KMS-11 (cell line): ENCODE measurements around the gene LMCD1.

ENCODE experiments used
- H2AFZ ChIP-seq: fragments of 200-600 bp; sonication (generic); 2 replicates; pipeline ENCODE4 v1.6.1; 2016; ENCODE audit warnings: antibody characterized with exemption, mixed run types, low read depth
- H3K27ac ChIP-seq: fragments of 200-600 bp; sonication (generic); 2 replicates; pipeline ENCODE4 v1.6.1; 2016; ENCODE audit warnings: mild to moderate bottlenecking, mixed run types
- H3K27me3 ChIP-seq: fragments of 200-600 bp; sonication (generic); 2 replicates; pipeline ENCODE4 v1.6.1; 2017; ENCODE audit warnings: mild to moderate bottlenecking, low read depth, mixed run types, moderate library complexity; ENCODE audit not compliant: insufficient read depth
- H3K36me3 ChIP-seq: fragments of 200-600 bp; sonication (generic); 2 replicates; pipeline ENCODE4 v1.6.1; 2017; ENCODE audit warnings: mild to moderate bottlenecking, mixed run types; ENCODE audit not compliant: insufficient read depth
- H3K4me1 ChIP-seq: fragments of 200-600 bp; sonication (generic); 2 replicates; pipeline ENCODE4 v1.6.1; 2016; ENCODE audit warnings: mild to moderate bottlenecking, low read depth, mixed run types; ENCODE audit not compliant: poor library complexity, severe bottlenecking
- H3K4me2 ChIP-seq: fragments of 200-600 bp; sonication (generic); 2 replicates; pipeline ENCODE4 v1.7.0; 2016; ENCODE audit warnings: mild to moderate bottlenecking, mixed run types
- H3K4me3 ChIP-seq: fragments of 200-600 bp; sonication (generic); IDR thresholded peaks from 2 replicates; pipeline ENCODE4 v1.6.1; 2017; ENCODE audit warnings: low read depth, low read length, mixed read lengths; ENCODE audit not compliant: insufficient read depth
- H3K79me2 ChIP-seq: fragments of 200-600 bp; sonication (generic); 2 replicates; pipeline ENCODE4 v1.6.1; 2016; ENCODE audit warnings: low read depth, mixed run types; ENCODE audit not compliant: insufficient read depth
- H3K9ac ChIP-seq: fragments of 200-600 bp; sonication (generic); 2 replicates; pipeline ENCODE4 v1.6.1; 2016; ENCODE audit warnings: mild to moderate bottlenecking, mixed run types
- H4K20me1 ChIP-seq: fragments of 200-600 bp; sonication (generic); 2 replicates; pipeline ENCODE4 v1.6.1; 2016; ENCODE audit warnings: mild to moderate bottlenecking, mixed run types; ENCODE audit not compliant: insufficient read depth
- CTCF ChIP-seq: fragments of 200-600 bp; sonication (generic); conservative IDR thresholded peaks from 2 replicates; pipeline ENCODE4 v1.6.1; 2017; ENCODE audit warnings: low read depth, mild to moderate bottlenecking, antibody characterized with exemption, low read length, moderate library complexity, mixed read lengths

The LMCD1 gene

GRCh38 chr3:8524249-8524648 lies 22.6 kb downstream of the LMCD1 start:
- Histone ChIP-seq H3K4me3 (no peak overlapping the region), H4K20me1 (no peaks in the 10 kb centered on the region), H3K9ac (no peak overlapping the region), H3K36me3 (no peaks in the 10 kb centered on the region), H2AFZ (no peak overlapping the region), H3K4me1 (no peaks in the 10 kb centered on the region), H3K79me2 (no peaks in the 10 kb centered on the region), H3K27me3 (no peaks in the 10 kb centered on the region), H3K4me2 (no peak overlapping the region), H3K27ac (no peak overlapping the region)
- no peak for TF ChIP-seq CTCF

- H3K27ac ChIP-seq, result no peak overlapping the region
- TF ChIP-seq CTCF, result no peak
- H3K4me3 ChIP-seq, result no peak overlapping the region
- no peaks in the 10 kb centered on the region for H3K36me3 ChIP-seq
- H4K20me1 ChIP-seq, result no peaks in the 10 kb centered on the region
- no peaks in the 10 kb centered on the region for H3K27me3 ChIP-seq
- no peak overlapping the region for H3K9ac ChIP-seq
- no peaks in the 10 kb centered on the region for H3K4me1 ChIP-seq
- no peak overlapping the region for H3K4me2 ChIP-seq
- no peaks in the 10 kb centered on the region for H3K79me2 ChIP-seq
- H2AFZ ChIP-seq, result no peak overlapping the region
These were observed 23.2 kb downstream of the LMCD1 start for GRCh38 chr3:8524656-8525399.

- H3K9ac ChIP-seq, result no peak overlapping the region
- H3K79me2 ChIP-seq, result no peaks in the 10 kb centered on the region
- no peak overlapping the region for H2AFZ ChIP-seq
- no peak overlapping the region for H3K27ac ChIP-seq
- no peak overlapping the region for H3K4me2 ChIP-seq
- TF ChIP-seq CTCF, result no peak
- H3K4me3 ChIP-seq, result no peak overlapping the region
- no peaks in the 10 kb centered on the region for H3K4me1 ChIP-seq
- no peaks in the 10 kb centered on the region for H4K20me1 ChIP-seq
- no peaks in the 10 kb centered on the region for H3K36me3 ChIP-seq
- H3K27me3 ChIP-seq, result no peaks in the 10 kb centered on the region
These were observed 24.3 kb downstream of the LMCD1 start for GRCh38 chr3:8525893-8526292.

GRCh38 chr3:8529181-8529637 lies 27.6 kb downstream of the LMCD1 start:
- Histone ChIP-seq H3K36me3 (no peaks in the 10 kb centered on the region), H3K4me3 (no peak overlapping the region), H3K4me1 (no peaks in the 10 kb centered on the region), H3K27ac (no peak overlapping the region), H3K27me3 (no peaks in the 10 kb centered on the region), H4K20me1 (no peaks in the 10 kb centered on the region), H3K4me2 (no peak overlapping the region), H3K9ac (no peak overlapping the region), H2AFZ (no peak overlapping the region), H3K79me2 (no peaks in the 10 kb centered on the region)
- no peak for TF ChIP-seq CTCF
